Prostate gland (tissue), 2 donors: ENCODE results near the gene DENND5A. TPM values are rescaled to one million over a fixed set of nuclear protein-coding genes. Genes with fewer than 3 reads are reported as not detected.

Experiments used
- DNase-seq: peaks from one replicate; pipeline ENCODE4 v3.0.0-alpha.2; 2019; ENCODE audit warnings: low spot score
- H3K27ac ChIP-seq, 2 donors: fragments of 200-600 bp; sonication (generic); 2 replicates each; pipeline ENCODE4 v1.5.1; 2017 to 2019
- H3K27me3 ChIP-seq: fragments of 200-600 bp; sonication (generic); replicated peaks from 2 replicates; pipeline ENCODE4 v1.5.1; 2019; ENCODE audit not compliant: insufficient read depth
- H3K36me3 ChIP-seq, 2 donors: fragments of 200-600 bp; sonication (generic); 1 replicate in 1 of 2; 2 replicates in 1 of 2; pipeline versions ENCODE4 v1.5.1 to v1.8.1; 2017 to 2019
- H3K4me1 ChIP-seq: fragments of 200-600 bp; sonication (generic); replicated peaks from 2 replicates; pipeline ENCODE4 v1.5.1; 2019
- H3K4me3 ChIP-seq, 2 donors: fragments of 200-600 bp; sonication (generic); 2 replicates each; pipeline ENCODE4 v1.5.1; 2017 to 2019
- H3K9me3 ChIP-seq: fragments of 200-600 bp; sonication (generic); 2 replicates; pipeline ENCODE4 v1.5.1; 2017
- CTCF ChIP-seq, 4 experiments: fragments of 200-600 bp in 2 of 4; fragments of 450-650 bp in 2 of 4; sonication (generic) in 2 of 4; IDR thresholded peaks; 1 replicate in 3 of 4; 2 replicates in 1 of 4; pipeline ENCODE4 v1.5.1; 2016 to 2019; ENCODE audit warnings: antibody characterized with exemption in 4 of 4, mild to moderate bottlenecking in 2 of 4, moderate library complexity in 2 of 4
- POLR2A ChIP-seq: fragments of 450-650 bp; IDR thresholded peaks from one replicate; pipeline ENCODE4 v1.6.1; 2016; ENCODE audit warnings: antibody characterized with exemption, mild to moderate bottlenecking
- POLR2AphosphoS5 ChIP-seq: sonication (generic); formaldehyde crosslinking; IDR thresholded peaks from one replicate; pipeline ENCODE4 v1.6.1; 2017; ENCODE audit warnings: antibody characterized with exemption
- WGBS: methylation state at CpG from one replicate; pipeline ENCODE4 v1.1.5; 2018; 5-methylcytosine and 5-hydroxymethylcytosine counted together
- intact Hi-C: fragments of 100-400 bp; cut with DNase I; formaldehyde crosslinking; loops from one replicate; pipeline ENCODE4 v1.14.2; 2022
- total RNA-seq, 2 donors: library from RNA; depleted of rRNA; stranded (reverse); fragments of >200 nt; gene quantifications; one replicate each; pipeline ENCODE4 v1.1.0, GENCODE V29; 2016

DENND5A gene
- total RNA-seq, 2 donors from 2014 or later: 25.4 to 84.6 TPM

- intact Hi-C loops: loop anchor here (2.0 kb wide), 1 partner anchor 224 kb away; no protein-coding TSS in a partner anchor
- Histone ChIP-seq H3K9me3 (no peaks in the 10 kb centered on the region), H3K27ac (peak overlapping the region; percentile 65 to 72), H3K27me3 (no peaks in the 10 kb centered on the region), H3K4me3 (no peak overlapping the region), H3K36me3 (peaks cover 1 to 4% of the 10 kb centered on the region in 2 donors), H3K4me1 (peaks cover 32% of the 10 kb centered on the region)
- WGBS: 38% methylated on average over 18 of the region's 18 CpGs
- no peak for TF ChIP-seq POLR2A
- TF ChIP-seq POLR2AphosphoS5: peak; percentile 89
- peak; percentile 72 for DNase-seq
Observed at GRCh38 chr11:9138612-9139579, 126.3 kb downstream of the DENND5A start.

- DNase-seq: no peak
- TF ChIP-seq CTCF (IDR thresholded peaks at IDR 0.05) (no peak), POLR2A (no peak), POLR2AphosphoS5 (no peak)
- Histone ChIP-seq H3K36me3 (peaks cover 0 to 4% of the 10 kb centered on the region in 2 donors), H3K4me1 (peaks cover 32% of the 10 kb centered on the region), H3K4me3 (no peak overlapping the region), H3K27me3 (no peaks in the 10 kb centered on the region), H3K27ac (peak overlapping the region; percentile 65 to 72), H3K9me3 (no peaks in the 10 kb centered on the region)
- 28% methylated on average over 3 of the region's 3 CpGs for WGBS
- intact Hi-C loops: loop anchor here (2.0 kb wide), 1 partner anchor 223 kb away; no protein-coding TSS in a partner anchor
Observed at GRCh38 chr11:9138133-9138453, 127.1 kb downstream of the DENND5A start.

- TF ChIP-seq CTCF (IDR thresholded peaks at IDR 0.05) (peak; percentile 84 to 96 (median 90)), POLR2AphosphoS5 (peak; percentile 47), POLR2A (no peak)
- 8% methylated on average over 10 of the region's 10 CpGs for WGBS
- peaks cover 0 to 4% of the 10 kb centered on the region in 2 donors for H3K36me3 ChIP-seq
- no peaks in the 10 kb centered on the region for H3K9me3 ChIP-seq
- peak; percentile 75 for DNase-seq
- H3K4me1 ChIP-seq: peaks cover 32% of the 10 kb centered on the region
- no peaks in the 10 kb centered on the region for H3K27me3 ChIP-seq
- H3K27ac ChIP-seq: peak overlapping the region; percentile 41 to 65
- intact Hi-C loops: loop anchor here (2.0 kb wide), 2 partner anchors 121 to 223 kb away; no protein-coding TSS in a partner anchor
- H3K4me3 ChIP-seq: no peak overlapping the region
Observed at GRCh38 chr11:9137293-9138132, 127.6 kb downstream of the DENND5A start.

GRCh38 chr11:9136741-9137140 is 128.4 kb downstream of the DENND5A start:
- Histone ChIP-seq H3K27me3 (no peaks in the 10 kb centered on the region), H3K27ac (peak overlapping the region in 1 of 2 donors; percentile 41), H3K4me3 (no peak overlapping the region), H3K9me3 (no peaks in the 10 kb centered on the region), H3K36me3 (peaks cover 0 to 4% of the 10 kb centered on the region in 2 donors), H3K4me1 (peaks cover 32% of the 10 kb centered on the region)
- DNase-seq: no peak
- 83% methylated on average over 2 of the region's 2 CpGs for WGBS
- intact Hi-C loops: loop anchor here (2.0 kb wide), 1 partner anchor 120 kb away; no protein-coding TSS in a partner anchor
- TF ChIP-seq CTCF (IDR thresholded peaks at IDR 0.05) (no peak), POLR2A (no peak), POLR2AphosphoS5 (no peak)

- no peaks in the 10 kb centered on the region for H3K9me3 ChIP-seq
- peaks cover 19% of the 10 kb centered on the region for H3K4me1 ChIP-seq
- no peaks in the 10 kb centered on the region for H3K36me3 ChIP-seq
- no peaks in the 10 kb centered on the region for H3K27me3 ChIP-seq
- 96% methylated on average over 2 of the region's 2 CpGs for WGBS
- no peak overlapping the region for H3K4me3 ChIP-seq
- TF ChIP-seq CTCF (IDR thresholded peaks at IDR 0.05) (no peak), POLR2A (no peak), POLR2AphosphoS5 (no peak)
- intact Hi-C loops: no loop called here
- H3K27ac ChIP-seq: no peak overlapping the region
- DNase-seq: no peak
Observed at GRCh38 chr11:9133956-9134355, 131.2 kb downstream of the DENND5A start.
